Astrocyte of the spinal cord (primary cell): ENCODE measurements around the gene SH3BGRL2.

Experiments used
- DNase-seq: peaks from one replicate; pipeline ENCODE4 v3.0.0; 2011; ENCODE audit warnings: low read depth, low spot score
- H3K4me3 ChIP-seq: 2 replicates; pipeline ENCODE4 v1.5.1; 2011; ENCODE audit warnings: low read depth, mild to moderate bottlenecking, low read length, moderate library complexity
- in situ Hi-C: cut with HindIII; loops from 2 replicates; pipeline ENCODE4 v1.10.0; 2017; ENCODE audit warnings: low sequenced_read_pairs
- TF ChIP-seq, protein P1 (sequence below): IDR thresholded peaks from 2 replicates; pipeline ENCODE4 v1.5.1; 2012; ENCODE audit warnings: low read depth, mild to moderate bottlenecking, low read length, inconsistent platforms

Gene SH3BGRL2

DNA sequence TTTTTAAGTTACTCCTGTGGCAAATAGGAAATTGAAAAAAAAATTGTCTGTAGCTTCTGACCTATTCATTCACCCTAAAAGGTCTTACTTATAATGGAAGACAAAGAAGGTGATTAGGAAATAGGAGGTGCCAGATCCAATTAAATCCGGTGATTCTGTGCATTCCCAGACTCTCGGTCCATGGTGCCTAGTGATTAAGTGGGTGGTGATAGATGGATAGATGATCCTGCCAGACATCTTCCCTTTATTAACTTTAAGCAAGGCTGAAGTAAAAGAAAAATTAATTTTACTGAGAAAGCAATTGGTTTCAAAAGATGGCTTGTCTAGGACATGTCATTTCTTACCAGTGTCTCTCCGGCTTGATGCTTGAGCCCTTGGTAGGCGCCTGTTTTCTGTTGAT is 80.0 kb downstream of the SH3BGRL2 start:
- no peak overlapping the region for H3K4me3 ChIP-seq
- DNase-seq = no peak
- TF ChIP-seq, protein P1, sequence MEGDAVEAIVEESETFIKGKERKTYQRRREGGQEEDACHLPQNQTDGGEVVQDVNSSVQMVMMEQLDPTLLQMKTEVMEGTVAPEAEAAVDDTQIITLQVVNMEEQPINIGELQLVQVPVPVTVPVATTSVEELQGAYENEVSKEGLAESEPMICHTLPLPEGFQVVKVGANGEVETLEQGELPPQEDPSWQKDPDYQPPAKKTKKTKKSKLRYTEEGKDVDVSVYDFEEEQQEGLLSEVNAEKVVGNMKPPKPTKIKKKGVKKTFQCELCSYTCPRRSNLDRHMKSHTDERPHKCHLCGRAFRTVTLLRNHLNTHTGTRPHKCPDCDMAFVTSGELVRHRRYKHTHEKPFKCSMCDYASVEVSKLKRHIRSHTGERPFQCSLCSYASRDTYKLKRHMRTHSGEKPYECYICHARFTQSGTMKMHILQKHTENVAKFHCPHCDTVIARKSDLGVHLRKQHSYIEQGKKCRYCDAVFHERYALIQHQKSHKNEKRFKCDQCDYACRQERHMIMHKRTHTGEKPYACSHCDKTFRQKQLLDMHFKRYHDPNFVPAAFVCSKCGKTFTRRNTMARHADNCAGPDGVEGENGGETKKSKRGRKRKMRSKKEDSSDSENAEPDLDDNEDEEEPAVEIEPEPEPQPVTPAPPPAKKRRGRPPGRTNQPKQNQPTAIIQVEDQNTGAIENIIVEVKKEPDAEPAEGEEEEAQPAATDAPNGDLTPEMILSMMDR = no peak
- in situ Hi-C loops = no loop called here

DNA sequence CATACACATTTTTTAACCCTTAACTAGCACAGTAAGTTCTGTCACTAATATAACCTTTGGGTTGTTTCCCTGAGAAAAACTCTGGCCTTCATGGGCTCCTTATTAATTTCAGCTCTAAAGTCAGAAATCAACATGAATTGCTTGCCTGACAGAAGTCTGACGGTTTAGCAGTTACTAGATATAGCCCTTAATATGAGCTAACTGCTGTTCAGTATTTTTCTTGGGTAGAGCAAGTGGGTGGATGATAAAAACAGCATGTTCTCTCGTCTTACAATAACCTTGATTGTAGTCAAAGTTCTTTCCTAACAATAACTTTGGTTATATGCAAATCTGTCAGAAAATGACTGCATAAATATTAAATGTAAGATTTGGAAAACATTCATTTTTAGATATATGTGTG is 81.0 kb downstream of the SH3BGRL2 start:
- in situ Hi-C loops = no loop called here

DNA sequence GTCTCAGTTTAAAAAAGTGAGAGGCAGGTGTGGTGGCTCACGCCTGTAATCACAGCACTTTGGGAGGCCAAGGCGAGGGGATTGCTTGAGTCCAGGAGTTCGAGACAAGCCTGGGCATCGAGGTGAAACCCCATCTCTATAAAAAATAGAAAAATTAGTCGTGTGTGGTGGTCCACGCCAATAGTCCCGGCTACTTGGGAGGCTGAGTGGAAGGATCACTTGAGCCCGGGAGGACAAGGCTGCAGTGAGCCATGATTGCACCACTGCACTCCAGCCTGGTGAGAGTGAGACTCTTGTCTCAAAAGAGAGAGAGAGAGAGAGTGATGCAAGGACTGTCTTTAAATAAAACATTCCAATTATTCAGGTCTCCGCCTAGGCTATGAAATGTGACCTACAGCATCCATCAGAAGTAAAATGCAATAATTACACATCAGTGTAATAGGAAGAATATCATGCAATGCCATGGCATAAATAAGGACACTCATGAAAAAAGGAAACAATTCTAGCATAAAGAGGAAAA is 81.5 kb downstream of the SH3BGRL2 start:
- TF ChIP-seq, protein P1 = no peak
- no peak overlapping the region for H3K4me3 ChIP-seq
- in situ Hi-C loops = no loop called here
- no peak for DNase-seq

More for the DNA sequence above, 81.0 kb downstream of the SH3BGRL2 start:
- DNase-seq = no peak
- TF ChIP-seq, protein P1 = no peak
- H3K4me3 ChIP-seq = no peak overlapping the region

DNA sequence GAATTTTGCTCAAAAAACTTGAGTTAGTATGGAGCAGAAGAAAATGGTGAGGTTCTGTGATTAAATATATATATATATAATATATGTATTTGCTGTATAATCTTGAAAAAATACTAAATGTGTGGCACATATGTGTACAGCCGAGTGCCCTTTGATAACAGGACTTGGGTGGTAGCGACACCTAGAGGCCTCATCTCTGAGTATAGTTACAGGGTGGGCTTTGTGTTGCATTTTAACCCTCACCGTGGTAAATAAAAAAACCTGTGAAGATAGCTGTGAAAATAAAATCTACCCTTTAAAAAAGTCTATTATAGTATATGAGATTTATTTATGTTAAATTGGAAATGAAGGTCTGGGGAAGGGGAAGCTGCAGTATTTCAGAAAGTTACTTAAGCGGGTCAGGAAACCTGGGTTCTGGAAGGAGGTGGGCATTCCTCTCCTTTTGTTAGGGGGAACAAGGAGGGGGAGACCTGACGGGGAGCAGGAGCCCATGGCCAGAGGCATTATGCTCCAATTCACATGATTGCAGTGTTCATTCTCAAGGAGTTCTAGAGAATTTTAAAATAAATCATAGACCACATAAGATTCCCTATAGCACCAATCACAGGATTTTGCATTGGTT is 82.7 kb downstream of the SH3BGRL2 start:
- DNase-seq = peak; percentile 50
- no peak overlapping the region for H3K4me3 ChIP-seq
- in situ Hi-C loops = no loop called here
- TF ChIP-seq, protein P1 = peak; percentile 74

DNA sequence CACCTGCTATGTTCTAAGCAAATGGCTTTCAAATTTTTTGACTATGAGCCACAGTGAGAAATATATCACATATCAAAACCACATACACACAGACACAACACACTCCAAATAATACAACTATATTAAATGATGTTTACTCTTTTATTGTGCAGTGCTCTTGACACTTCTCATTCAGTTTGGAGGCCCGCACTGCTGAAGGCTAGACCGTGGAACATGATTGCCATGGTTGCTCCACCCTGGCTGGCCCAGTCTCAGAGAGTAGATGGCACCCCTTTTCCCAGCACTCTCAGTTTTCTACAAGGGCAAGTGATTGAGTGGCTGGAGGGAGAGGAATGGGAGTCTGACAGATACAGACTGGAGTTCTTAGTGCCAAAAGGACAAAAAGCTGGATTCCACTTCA is 86.9 kb downstream of the SH3BGRL2 start:
- in situ Hi-C loops = no loop called here
- no peak overlapping the region for H3K4me3 ChIP-seq
- TF ChIP-seq, protein P1 = no peak
- DNase-seq = no peak

DNA sequence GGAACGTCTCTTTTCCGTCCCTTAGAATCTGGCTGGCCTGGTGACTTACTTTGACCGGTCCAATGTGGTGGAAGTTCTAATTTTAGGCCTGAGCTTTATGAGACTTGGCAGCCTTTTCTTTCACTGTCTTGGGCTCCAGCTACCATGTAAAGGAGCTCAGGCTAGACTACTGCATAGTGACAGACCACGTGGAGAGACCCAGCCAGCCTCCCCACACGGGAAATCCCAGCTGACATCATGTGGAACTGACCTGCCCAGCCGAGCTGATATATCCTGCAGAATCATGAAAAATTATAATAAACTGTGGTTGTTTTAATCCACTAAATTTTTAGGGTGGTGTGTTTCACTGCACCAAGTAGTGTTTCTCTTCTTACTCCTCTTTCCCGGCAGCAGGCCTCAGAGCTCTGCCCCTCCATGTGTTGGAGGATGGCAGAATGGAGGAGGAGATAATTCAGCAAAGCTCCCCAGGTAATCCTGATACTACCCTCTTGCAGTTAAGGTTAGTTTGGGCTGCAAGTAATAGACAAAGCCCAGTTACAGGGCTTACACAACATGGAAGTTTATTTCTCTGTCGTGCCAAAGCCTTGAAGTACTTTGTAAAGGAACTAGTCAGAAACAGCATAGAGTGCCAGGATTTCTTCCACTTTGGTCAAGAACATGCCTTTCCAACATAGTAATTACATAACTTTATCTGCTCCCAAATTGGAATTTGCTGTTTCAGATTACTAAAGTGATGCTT is 87.5 kb downstream of the SH3BGRL2 start:
- TF ChIP-seq, protein P1 = no peak
- DNase-seq = peak; percentile 42
- H3K4me3 ChIP-seq = no peak overlapping the region
- in situ Hi-C loops = no loop called here
